Endometrium (tissue), 2 donors: ENCODE measurements around the gene HTR7.
"Not testable (repeated sequence)": the region's sequence is repeated elsewhere in the genome, so short reads cannot be mapped to it uniquely, and the experiment has no call there.

ENCODE experiments used
- FAIRE-seq: peaks from 2 replicates; lab custom pipeline; 2012; peaks lifted over from hg19 to GRCh38; lab: Jason Lieb, UNC
- donor health status: control.
- donor health status: control.

The HTR7 gene

DNA sequence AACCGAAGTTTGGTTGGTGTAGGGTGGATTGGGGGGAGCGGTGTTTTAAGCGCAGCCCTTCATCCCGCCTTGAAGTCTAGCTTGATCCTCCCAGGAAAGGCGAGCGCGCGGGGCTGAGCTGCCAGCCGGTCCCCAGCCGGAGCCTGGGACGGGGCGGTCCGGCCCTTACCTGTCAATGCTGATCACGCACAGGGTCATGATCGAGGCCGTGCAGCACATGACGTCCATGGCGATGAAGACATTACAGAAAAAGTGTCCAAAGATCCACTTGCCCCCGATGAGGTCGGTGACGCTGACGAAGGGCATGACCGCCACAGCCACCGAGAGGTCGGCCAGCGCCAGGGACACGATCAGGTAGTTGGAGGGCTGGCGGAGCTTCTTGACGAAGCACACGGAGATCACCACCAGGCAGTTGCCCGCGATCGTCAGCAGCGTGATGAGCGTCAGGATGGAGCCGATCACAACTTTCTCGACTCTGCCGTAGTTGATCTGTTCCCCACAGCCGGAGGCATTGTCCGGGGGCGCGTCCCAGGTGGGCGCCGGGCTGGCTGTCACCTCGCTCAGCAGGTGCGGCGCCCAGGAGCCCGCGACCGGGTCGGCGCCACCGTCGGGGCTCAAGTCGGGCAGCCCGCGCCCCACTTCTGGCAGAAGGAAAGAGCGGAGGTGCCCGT, 740 bp downstream of the HTR7 start:
- no peak for FAIRE-seq

- no peak for FAIRE-seq
These were observed 1.6 kb downstream of the HTR7 start for GRCh38 chr10:90856261-90856660.

DNA sequence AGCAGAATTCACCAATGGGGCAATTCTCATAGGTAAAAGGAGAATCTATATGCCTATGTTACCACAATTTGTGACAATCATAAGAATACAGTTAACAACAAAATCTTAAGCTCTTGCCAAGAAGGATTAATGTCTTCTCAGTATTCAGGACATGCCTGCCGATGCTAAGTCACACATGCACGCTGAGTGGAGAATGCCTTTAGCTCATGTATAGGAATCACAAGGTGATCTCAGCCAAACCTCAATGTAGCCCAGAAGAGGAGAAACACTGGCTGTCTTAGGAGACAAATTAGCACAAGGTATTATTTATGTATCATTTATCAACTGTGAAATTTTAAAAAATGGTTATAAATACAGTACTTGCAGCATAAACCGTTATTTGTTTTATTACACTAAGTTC, 2.7 kb downstream of the HTR7 start:
- no peak for FAIRE-seq

DNA sequence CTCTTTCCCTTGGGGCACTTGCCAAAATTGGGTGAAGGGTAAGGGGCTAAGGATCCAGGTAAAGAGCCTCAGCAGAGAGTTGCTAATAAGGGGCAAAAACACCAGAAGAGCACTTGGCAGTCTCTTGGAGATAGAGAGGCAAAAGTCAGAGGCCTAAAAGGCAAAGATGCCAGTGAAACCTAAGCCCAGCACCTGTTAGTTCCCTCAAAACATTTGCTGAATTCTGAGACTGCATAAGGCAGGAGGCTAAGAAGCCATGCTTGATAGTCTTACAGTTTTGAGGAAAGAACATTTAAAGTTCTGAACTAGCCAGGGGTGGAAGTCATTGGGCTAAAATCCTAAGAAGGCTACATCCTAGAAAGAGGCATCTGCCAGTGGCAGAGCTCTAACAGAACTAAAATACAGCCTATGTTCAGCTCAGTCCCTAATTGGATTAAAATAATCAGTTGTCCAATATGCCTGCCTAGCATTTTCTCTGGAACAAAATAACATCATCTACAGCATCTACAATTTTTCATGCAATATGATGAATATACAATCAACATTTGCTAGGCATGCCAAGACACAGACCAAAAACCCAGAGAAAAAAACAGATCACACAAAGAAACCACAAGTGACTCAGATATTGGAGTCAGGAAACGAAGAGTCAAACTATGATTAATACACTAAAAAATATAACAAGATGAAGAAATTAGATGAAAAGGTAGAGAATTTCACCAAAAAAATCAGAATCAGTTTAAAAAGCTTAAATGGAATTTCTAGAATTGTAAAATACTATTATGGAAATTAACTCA, 7.7 kb downstream of the HTR7 start:
- no peak for FAIRE-seq

DNA sequence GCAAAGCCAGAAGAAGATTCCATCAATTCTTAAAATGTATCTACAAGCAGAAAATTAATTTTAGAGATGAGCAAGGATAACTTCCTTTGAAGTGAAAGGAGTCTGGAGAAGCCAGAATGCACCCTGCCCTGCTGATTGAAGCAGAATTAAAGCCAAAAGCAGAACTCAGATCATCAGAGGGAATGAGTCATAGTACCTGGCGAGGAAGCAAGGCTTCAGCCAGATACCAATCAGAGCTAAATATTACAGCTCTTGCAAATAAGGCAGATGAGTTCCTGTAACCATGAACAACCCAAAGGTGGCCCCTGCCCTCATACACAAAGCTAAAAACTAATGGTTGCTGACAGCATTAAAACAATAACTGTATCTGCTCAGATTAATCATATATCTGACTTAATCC, 10.4 kb downstream of the HTR7 start:
- FAIRE-seq: no peak

DNA sequence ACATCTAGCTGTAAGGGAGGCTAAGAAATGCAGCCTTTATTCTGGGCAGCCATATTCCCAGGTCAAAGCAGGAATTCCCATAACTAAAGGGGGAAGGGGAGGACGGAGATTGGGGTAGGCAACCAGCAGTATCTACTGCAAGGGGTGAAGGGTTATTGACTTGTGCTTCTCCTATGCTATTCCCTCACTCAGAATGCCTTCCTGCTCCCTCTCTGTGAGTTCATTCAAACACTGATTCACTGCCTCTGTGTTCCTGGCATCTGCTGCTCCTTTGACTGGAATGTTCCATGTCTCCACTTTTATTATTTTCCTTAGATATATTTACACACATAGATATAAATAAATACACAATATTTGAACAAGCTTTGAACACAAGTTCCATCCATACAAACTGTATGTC, 11.1 kb downstream of the HTR7 start:
- FAIRE-seq: no peak

GRCh38 chr10:90845726-90846125, 12.1 kb downstream of the HTR7 start:
- FAIRE-seq: no peak

DNA sequence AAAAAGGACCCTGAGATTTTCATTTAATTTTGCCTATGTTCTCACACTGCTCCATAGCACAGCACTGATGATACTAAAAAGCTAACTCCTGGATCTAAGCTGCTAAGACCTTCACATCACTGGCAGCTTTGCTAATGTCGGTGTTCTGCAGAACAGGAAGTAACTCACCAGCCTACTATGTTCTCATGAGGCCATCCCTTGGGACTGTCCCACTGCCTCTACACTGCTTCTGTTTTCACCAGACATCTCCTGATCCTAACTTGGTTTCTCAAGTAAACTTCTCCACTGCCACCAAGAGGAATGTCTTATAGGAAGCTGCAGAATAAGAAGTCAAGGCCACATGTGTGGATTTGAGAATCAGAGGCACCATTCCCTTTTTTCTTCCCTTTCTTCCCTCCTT, 15.1 kb downstream of the HTR7 start:
- no peak for FAIRE-seq

DNA sequence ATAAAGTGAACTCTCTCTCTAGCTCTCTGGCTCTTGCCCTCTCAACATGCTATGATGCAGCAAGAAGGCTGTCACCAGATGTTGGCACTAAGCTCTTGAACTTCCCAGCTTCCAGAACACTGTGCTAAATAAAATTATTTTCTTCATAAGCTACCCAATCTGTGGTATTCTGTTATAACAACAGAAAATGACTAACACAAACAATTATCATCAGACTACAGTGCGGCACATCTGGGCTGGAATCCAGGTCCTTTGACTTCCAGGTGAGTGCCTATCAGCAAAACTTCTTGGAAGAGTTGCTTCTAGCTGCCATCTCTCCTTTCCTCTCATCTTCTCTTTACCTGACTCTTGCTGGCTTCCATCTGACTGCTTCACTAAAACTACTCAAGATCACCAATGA, 20.4 kb downstream of the HTR7 start:
- FAIRE-seq: no peak

GRCh38 chr10:90834326-90834725, 23.5 kb downstream of the HTR7 start:
- FAIRE-seq: no peak

- no peak for FAIRE-seq
These were observed 25.7 kb downstream of the HTR7 start for GRCh38 chr10:90832111-90832510.

DNA sequence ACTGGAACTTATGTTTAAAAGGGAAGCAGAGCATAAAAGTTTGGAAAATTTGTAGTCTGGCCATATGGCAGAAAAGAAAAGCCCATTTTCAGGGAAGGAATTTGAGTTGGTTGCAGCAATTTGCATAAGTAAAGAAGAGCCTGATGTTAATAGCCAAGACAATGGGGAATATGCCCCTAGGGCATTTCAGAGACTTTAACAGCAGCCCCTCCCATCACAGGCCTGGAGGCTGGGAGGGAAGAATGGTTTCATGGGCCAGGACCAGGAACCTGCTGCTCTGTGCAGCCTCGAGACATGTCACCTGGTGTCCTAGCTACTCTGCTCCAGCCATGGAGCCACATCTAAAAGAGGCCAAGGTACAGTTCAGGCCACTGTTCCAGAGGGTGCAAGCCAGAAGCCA, 35.3 kb downstream of the HTR7 start:
- FAIRE-seq: no peak

- not testable (repeated sequence) for FAIRE-seq
These were observed 36.0 kb downstream of the HTR7 start for GRCh38 chr10:90821864-90822263.

DNA sequence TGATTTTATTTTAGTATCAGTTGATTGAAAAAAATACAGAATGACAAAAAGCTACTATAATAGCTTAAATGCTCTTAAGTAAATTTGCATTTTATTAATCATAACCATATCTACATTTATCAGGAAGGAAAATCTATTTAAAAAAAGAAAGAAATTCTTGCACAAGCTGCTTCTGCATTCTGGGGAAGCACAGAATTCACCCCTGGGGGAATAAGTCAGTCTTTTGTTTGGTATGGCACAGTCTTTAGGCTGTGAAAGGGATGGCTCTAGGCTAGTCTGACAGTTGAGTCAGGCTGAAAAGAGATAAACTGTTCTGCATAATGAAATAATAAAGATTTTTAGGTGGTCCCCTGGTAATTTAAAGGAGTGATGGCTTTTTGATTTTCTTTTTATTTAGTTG, 37.9 kb downstream of the HTR7 start:
- FAIRE-seq: no peak

GRCh38 chr10:90818736-90819135, 39.1 kb downstream of the HTR7 start:
- no peak for FAIRE-seq

DNA sequence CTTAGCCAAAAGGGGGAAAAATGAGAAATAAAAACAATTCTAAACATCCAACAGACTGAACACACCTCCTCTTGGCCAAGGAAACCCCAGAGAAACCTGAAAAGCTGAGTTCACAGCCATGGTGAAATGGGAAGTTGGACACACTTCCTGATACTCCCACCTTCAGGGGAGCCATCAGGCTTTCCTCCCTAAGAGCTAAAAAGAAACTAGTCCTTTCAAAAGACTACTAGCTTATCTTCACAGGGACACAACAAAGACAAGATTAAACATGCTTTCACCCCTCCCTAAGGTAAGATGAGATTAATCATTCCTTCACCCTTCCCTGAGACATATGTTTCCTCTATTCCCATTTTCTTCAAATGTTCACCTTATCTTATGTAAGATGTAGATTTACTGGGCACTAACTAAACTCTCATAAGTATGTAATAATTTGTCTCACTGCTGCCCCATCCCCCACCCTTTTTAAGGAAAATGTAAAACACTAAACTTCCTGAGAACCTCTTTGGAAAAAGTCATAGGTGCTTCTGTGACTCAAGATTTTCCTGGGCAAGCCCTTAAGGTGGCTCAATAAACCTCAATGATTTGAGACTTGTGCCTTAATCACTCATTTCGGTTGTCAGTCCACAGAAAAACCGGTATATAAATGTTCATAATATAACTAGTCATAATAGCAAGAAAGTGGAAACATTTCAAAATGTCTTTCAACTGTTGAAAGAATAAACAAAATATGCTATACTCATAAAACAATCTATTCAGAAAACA, 40.5 kb downstream of the HTR7 start:
- no peak for FAIRE-seq

DNA sequence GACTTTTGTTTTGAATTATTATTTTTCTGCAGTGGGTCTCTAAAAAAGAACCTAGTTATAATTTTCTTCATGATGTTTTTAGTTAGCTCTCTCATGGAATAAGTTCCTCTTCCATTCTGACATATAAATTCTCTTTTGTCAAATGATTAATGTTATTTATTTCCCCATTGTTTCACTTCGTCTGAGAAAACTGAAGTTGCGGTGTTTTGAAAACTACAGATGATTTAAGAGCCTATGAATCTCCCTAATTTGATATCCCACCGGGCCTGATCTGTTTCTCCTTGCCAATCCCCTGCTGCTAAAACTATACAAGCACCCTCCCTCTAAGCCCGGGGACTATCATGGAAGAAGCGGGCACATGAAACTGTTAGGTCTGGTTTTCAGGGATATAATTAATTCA, 41.4 kb downstream of the HTR7 start:
- no peak for FAIRE-seq

DNA sequence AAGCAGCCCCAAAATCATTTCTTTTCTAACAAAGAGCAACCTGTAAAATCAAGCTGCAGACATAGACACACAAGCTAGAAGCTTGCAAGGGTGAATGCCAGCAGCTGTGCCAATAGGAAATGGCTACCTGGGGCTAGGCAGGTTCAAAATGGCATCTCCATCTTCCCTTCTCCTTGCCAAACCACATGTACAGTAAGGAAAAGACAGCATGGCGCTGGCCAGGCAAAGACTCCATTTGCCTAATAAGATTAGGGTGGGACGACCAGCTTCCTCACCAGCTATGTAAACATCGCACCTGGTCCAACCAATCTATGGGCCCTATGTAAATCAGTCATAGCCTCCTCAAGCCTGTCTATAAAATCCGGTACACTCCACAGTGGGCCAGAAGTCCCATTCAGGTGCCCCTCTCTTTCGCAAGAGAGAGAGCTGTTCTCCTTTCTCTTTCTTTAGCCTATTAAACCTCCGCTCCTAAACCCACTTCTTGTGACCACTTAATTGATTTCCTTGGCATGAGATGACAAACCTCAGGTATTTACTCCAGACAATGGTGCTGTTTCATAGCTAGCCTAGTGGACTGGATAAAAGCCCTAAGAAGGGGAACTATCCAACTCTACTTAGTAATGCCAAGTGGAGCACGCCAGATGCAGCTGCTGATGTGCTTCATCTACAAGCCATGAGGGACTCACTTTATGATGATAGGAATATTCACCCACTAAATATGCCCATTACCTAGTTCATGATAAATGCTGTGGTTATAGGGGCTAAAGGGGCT, 44.1 kb downstream of the HTR7 start:
- no peak for FAIRE-seq

- FAIRE-seq: not testable (repeated sequence)
These were observed 50.7 kb downstream of the HTR7 start for GRCh38 chr10:90807106-90807505.

GRCh38 chr10:90806677-90807076, 51.2 kb downstream of the HTR7 start:
- no peak for FAIRE-seq

GRCh38 chr10:90805206-90805605, 52.6 kb downstream of the HTR7 start:
- no peak for FAIRE-seq

- FAIRE-seq: no peak
These were observed 53.5 kb downstream of the HTR7 start for GRCh38 chr10:90804354-90804753.
